ENCODE results near the gene WWOX. TPM values are rescaled to one million over a fixed set of nuclear protein-coding genes. Genes with fewer than 3 reads are reported as not detected.
A peak's percentile ranks its signal among the peaks of the same experiment; 100 is the strongest.
"Not testable (repeated sequence)": the region's sequence is repeated elsewhere in the genome, so short reads cannot be mapped to it uniquely, and the experiment has no call there.

Gene WWOX
- total RNA-seq, 2 donors from 2014 or later: 33.8 to 82.5 TPM

DNA sequence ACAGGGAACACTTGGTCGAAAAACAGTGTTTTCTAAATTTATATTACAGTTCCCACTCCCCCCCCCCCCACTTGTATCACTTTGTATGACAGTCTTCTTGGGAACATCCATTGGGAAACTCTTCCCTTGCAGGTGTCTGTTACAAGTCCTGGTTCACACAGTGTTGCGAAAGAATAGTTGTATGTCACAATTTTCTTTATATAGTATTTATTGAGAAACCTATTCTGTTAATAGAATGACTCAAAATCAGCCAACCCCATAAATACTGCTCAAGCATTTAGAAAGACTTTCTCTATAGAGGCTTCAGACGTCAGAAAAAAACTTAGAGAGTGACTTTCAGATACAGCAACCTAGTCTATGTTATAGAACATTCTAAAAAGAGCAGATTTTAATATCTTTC lies 414.4 kb downstream of the WWOX start:
- Histone ChIP-seq H3K27me3 (replicated peaks; ENCODE audit: insufficient read depth) (no peaks in the 10 kb centered on the region), H3K36me3 (no peaks in the 10 kb centered on the region), H3K27ac (no peak overlapping the region), H3K4me3 (no peak overlapping the region), H3K4me1 (ENCODE audit: control insufficient read depth in 1 of 2, low read depth in 2 of 2) (no peaks in the 10 kb centered on the region), H3K9me3 (no peaks in the 10 kb centered on the region)
- no peak for ATAC-seq (ENCODE audit: insufficient number of reproducible peaks, low FRiP score, low read depth)
- DNase-seq (ENCODE audit: low spot score): no peak
- TF ChIP-seq CTCF (IDR thresholded peaks at IDR 0.05): no peak

- not testable (repeated sequence) for DNase-seq (ENCODE audit: low spot score); H3K27ac ChIP-seq; H3K36me3 ChIP-seq; H3K9me3 ChIP-seq; H3K4me3 ChIP-seq; H3K27me3 ChIP-seq (replicated peaks; ENCODE audit: insufficient read depth); ATAC-seq (ENCODE audit: insufficient number of reproducible peaks, low FRiP score, low read depth); H3K4me1 ChIP-seq (ENCODE audit: control insufficient read depth in 1 of 2, low read depth in 2 of 2)
- peak; percentile 23 for TF ChIP-seq CTCF (IDR thresholded peaks at IDR 0.05)
These were observed 415.4 kb downstream of the WWOX start for GRCh38 chr16:78514888-78515287.

GRCh38 chr16:78515421-78515820 lies 416.0 kb downstream of the WWOX start:
- H3K4me3 ChIP-seq: no peak overlapping the region
- H3K27me3 ChIP-seq (replicated peaks; ENCODE audit: insufficient read depth): no peaks in the 10 kb centered on the region
- H3K4me1 ChIP-seq (ENCODE audit: control insufficient read depth in 1 of 2, low read depth in 2 of 2): no peaks in the 10 kb centered on the region
- no peaks in the 10 kb centered on the region for H3K9me3 ChIP-seq
- no peak overlapping the region for H3K27ac ChIP-seq
- H3K36me3 ChIP-seq: no peaks in the 10 kb centered on the region
- no peak for TF ChIP-seq CTCF (IDR thresholded peaks at IDR 0.05)
- ATAC-seq (ENCODE audit: insufficient number of reproducible peaks, low FRiP score, low read depth) (no peak), DNase-seq (ENCODE audit: low spot score) (no peak)

DNA sequence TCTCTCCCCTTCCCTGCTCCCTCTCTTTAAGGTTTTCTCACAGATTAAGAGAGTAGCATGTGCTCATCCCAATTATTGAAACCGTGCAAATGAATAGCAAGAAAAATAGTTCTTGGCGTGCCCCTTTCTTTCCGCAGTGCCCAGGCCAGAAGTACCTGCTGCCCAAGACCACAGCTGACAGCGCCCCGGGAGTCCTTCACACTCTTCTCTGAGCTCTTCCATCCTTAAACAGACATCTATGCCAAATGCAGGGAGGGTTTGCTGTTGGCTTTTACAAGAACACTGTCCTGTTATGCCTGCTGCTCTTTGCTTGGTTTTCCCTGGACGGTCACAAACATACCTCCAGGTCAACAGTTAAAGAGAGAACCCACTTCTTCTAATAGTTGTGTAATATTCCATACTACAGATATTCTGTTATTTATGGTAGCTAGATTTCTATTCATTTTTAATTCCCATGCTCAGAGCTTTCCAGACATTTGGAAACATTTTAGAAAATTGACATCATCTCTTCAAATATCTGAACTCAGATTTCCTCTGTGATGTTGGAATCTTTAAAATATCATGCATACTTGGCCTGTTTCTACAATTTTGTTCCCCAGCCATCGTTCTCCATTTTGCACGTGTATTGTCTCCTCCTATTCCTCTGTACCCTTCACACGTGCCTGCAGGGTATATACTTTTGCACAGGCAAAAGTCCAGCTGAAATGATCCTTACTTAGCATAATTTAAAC lies 416.7 kb downstream of the WWOX start:
- TF ChIP-seq CTCF (IDR thresholded peaks at IDR 0.05): no peak
- no peaks in the 10 kb centered on the region for H3K9me3 ChIP-seq
- no peaks in the 10 kb centered on the region for H3K27me3 ChIP-seq (replicated peaks; ENCODE audit: insufficient read depth)
- H3K4me3 ChIP-seq: no peak overlapping the region
- no peaks in the 10 kb centered on the region for H3K4me1 ChIP-seq (ENCODE audit: control insufficient read depth in 1 of 2, low read depth in 2 of 2)
- ATAC-seq (ENCODE audit: insufficient number of reproducible peaks, low FRiP score, low read depth): no peak
- no peaks in the 10 kb centered on the region for H3K36me3 ChIP-seq
- DNase-seq (ENCODE audit: low spot score): no peak
- no peak overlapping the region for H3K27ac ChIP-seq

GRCh38 chr16:78519896-78520295 lies 420.4 kb downstream of the WWOX start:
- ATAC-seq (ENCODE audit: insufficient number of reproducible peaks, low FRiP score, low read depth): no peak
- no peaks in the 10 kb centered on the region for H3K4me1 ChIP-seq (ENCODE audit: control insufficient read depth in 1 of 2, low read depth in 2 of 2)
- DNase-seq (ENCODE audit: low spot score): no peak

More at GRCh38 chr16:78519896-78520295, 420.4 kb downstream of the WWOX start:
- H3K27ac ChIP-seq: no peak overlapping the region
- no peaks in the 10 kb centered on the region for H3K9me3 ChIP-seq
- no peaks in the 10 kb centered on the region for H3K36me3 ChIP-seq
- no peak overlapping the region for H3K4me3 ChIP-seq
- no peaks in the 10 kb centered on the region for H3K27me3 ChIP-seq (replicated peaks; ENCODE audit: insufficient read depth)
- no peak for TF ChIP-seq CTCF (IDR thresholded peaks at IDR 0.05)
